Keratinocyte (primary cell): ENCODE measurements around the gene B9D1.

Source experiments
- CTCF ChIP-seq, 3 experiments: IDR thresholded peaks in 1 of 3; conservative IDR thresholded peaks in 1 of 3; optimal IDR thresholded peaks in 1 of 3; 2 replicates in 2 of 3; 3 replicates in 1 of 3; pipeline versions ENCODE3 to v1.5.1; 2011; ENCODE audit warnings: low read length in 3 of 3, mild to moderate bottlenecking in 3 of 3, moderate library complexity in 2 of 3, control low read depth in 1 of 3, inconsistent platforms in 1 of 3; ENCODE audit not compliant: insufficient read depth in 2 of 3; ENCODE audit errors: extremely low read depth in 1 of 3
- EZH2 ChIP-seq: IDR thresholded peaks from one replicate; pipeline ENCODE4 v1.6.1; 2012; ENCODE audit warnings: inconsistent platforms, mild to moderate bottlenecking, low read length, moderate library complexity

DNA sequence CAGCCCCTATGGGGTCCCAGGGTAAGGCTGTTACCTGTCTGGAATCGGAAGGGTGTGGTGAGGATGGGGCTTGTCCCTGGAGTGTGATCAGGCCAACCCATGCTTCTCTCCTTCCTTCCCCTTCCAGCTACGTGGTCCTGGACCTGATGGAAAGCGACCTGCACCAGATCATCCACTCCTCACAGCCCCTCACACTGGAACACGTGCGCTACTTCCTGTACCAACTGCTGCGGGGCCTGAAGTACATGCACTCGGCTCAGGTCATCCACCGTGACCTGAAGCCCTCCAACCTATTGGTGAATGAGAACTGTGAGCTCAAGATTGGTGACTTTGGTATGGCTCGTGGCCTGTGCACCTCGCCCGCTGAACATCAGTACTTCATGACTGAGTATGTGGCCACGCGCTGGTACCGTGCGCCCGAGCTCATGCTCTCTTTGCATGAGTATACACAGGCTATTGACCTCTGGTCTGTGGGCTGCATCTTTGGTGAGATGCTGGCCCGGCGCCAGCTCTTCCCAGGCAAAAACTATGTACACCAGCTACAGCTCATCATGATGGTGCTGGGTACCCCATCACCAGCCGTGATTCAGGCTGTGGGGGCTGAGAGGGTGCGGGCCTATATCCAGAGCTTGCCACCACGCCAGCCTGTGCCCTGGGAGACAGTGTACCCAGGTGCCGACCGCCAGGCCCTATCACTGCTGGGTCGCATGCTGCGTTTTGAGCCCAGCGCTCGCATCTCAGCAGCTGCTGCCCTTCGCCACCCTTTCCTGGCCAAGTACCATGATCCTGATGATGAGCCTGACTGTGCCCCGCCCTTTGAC lies 18.2 kb upstream of the B9D1 start:
- TF ChIP-seq EZH2 (no peak), CTCF (optimal IDR thresholded peaks at IDR 0.05 in 1 of 3, IDR thresholded peaks at IDR 0.05 in 1 of 3, conservative IDR thresholded peaks at IDR 0.05 in 1 of 3; ENCODE audit: extremely low read depth in 1 of 3, insufficient read depth in 2 of 3, low read length in 3 of 3) (no peak)
